ENCODE measurements around the gene JAKMIP2. TPM values are rescaled to one million over a fixed set of nuclear protein-coding genes. Genes with fewer than 3 reads are reported as not detected.

JAKMIP2 gene
- total and polyA plus RNA-seq, 2 donors (not counting 3 experiments of a cell fraction or from before 2014, with no cell fraction given) = not detected

DNA sequence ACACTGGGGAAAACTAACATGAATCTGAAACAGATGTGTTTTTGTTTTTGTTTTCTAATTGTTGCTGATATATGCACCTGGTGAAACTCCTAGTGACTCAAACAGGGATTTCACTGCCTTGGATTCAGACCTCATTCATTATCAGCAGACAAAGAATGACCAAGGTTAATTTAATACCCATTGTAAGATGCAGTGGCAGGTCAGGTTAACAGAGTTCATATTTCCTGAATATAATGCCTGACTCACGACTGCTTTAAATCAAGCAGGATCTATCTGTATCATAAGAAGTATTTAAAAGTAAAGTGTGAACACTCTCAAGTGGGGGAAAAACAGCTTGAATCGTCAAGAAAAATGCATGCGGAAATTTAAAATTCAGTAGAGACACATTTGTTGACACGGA lies 5.5 kb downstream of the JAKMIP2 start:
- POLR2A ChIA-PET = no interaction called here
- Histone ChIP-seq H2AFZ (ENCODE audit: low read depth, low read length) (no peak overlapping the region), H3K4me2 (ENCODE audit: insufficient read depth, low read length) (no peak overlapping the region), H3K27ac (ENCODE audit: insufficient read depth, low read depth, low read length) (no peak overlapping the region), H3K4me1 (ENCODE audit: control insufficient read depth, extremely low read depth, insufficient read depth, low read length) (peaks cover 6% of the 10 kb centered on the region), H3K9ac (replicated peaks; ENCODE audit: extremely low read depth, insufficient read depth, low read length) (no peak overlapping the region), H3K36me3 (ENCODE audit: control insufficient read depth in 2 of 2, extremely low read depth in 1 of 2, insufficient read depth in 2 of 2, low read length in 2 of 2) (no peaks in the 10 kb centered on the region), H3K9me3 (replicated peaks; ENCODE audit: control insufficient read depth, insufficient read depth, low read length) (no peaks in the 10 kb centered on the region), H3K27me3 (ENCODE audit: control insufficient read depth in 2 of 2, insufficient read depth in 2 of 2, low read length in 2 of 2) (peaks cover 5 to 34% of the 10 kb centered on the region in 2 experiments), H3K79me2 (ENCODE audit: control insufficient read depth, insufficient read depth, low read length) (no peaks in the 10 kb centered on the region), H3K9me1 (replicated peaks; ENCODE audit: control insufficient read depth, extremely low read depth, insufficient read depth, low read length) (no peaks in the 10 kb centered on the region), H4K20me1 (replicated peaks; ENCODE audit: control insufficient read depth, extremely low read depth, insufficient read depth, low read length) (no peaks in the 10 kb centered on the region), H3K4me3 (replicated peaks in 1 of 3; ENCODE audit: insufficient read depth in 1 of 3, low read depth in 1 of 3, low read length in 3 of 3) (no peak overlapping the region)
- FAIRE-seq (peak; percentile 55), DNase-seq (ENCODE audit: low read depth, low spot score) (peak; percentile 67)
- dilution Hi-C loops (cut with MboI; ENCODE audit: extremely low pct_ligation_motif_present, low sequenced_read_pairs) = no loop called here
- intact Hi-C loops (cut with micrococcal nuclease) = no loop called here
- no peak for TF ChIP-seq FOS (IDR thresholded peaks at IDR 0.05; ENCODE audit: borderline replicate concordance, insufficient read depth, low read length)
- peak; percentile 43 for TF ChIP-seq GATA2 (IDR thresholded peaks at IDR 0.05; ENCODE audit: insufficient read depth, insufficient read length, low read depth, low read length)
- BruUV-seq (replicated peaks) = no TSS peak
- CTCF ChIA-PET = interaction anchor here (0.6 kb wide), 1 partner anchor 46 kb away, joined by 3 read pairs; no protein-coding TSS in a partner anchor

DNA sequence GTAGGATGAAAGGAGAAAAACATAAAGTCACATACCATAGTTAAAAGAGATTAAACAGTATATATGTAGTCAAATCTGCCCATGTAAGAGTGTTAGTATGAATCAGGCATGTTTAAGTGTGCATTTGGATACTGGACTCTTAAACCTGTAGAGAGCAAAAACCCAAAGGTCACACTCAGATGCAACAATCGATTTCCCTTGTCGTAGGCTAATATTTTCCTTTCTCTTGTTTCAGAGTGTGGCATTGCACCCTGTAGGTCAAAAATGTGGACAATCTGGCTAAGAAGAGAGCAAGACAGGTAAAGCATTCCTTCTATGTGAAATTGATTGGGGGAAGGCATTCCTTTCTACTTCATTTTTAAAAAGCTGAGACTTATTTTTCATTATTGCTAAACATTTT lies 8.9 kb downstream of the JAKMIP2 start:
- H4K20me1 ChIP-seq (replicated peaks; ENCODE audit: control insufficient read depth, extremely low read depth, insufficient read depth, low read length) = no peaks in the 10 kb centered on the region
- dilution Hi-C loops (cut with MboI; ENCODE audit: extremely low pct_ligation_motif_present, low sequenced_read_pairs) = no loop called here
- H3K9me3 ChIP-seq (replicated peaks; ENCODE audit: control insufficient read depth, insufficient read depth, low read length) = no peaks in the 10 kb centered on the region
- intact Hi-C loops (cut with micrococcal nuclease) = no loop called here
- no peak overlapping the region for H3K4me2 ChIP-seq (ENCODE audit: insufficient read depth, low read length)
- no peak overlapping the region for H3K9ac ChIP-seq (replicated peaks; ENCODE audit: extremely low read depth, insufficient read depth, low read length)
- no peak overlapping the region for H3K4me3 ChIP-seq (replicated peaks in 1 of 3; ENCODE audit: insufficient read depth in 1 of 3, low read depth in 1 of 3, low read length in 3 of 3)
- BruUV-seq (replicated peaks) = no TSS peak
- no peak overlapping the region for H3K27ac ChIP-seq (ENCODE audit: insufficient read depth, low read depth, low read length)
- ChIA-PET POLR2A (no interaction called here), CTCF (no interaction called here)
- no peak overlapping the region for H2AFZ ChIP-seq (ENCODE audit: low read depth, low read length)
- H3K9me1 ChIP-seq (replicated peaks; ENCODE audit: control insufficient read depth, extremely low read depth, insufficient read depth, low read length) = no peaks in the 10 kb centered on the region
- DNase-seq (ENCODE audit: low read depth, low spot score) = no peak
- no peaks in the 10 kb centered on the region for H3K36me3 ChIP-seq (ENCODE audit: control insufficient read depth in 2 of 2, extremely low read depth in 1 of 2, insufficient read depth in 2 of 2, low read length in 2 of 2)
- H3K4me1 ChIP-seq (ENCODE audit: control insufficient read depth, extremely low read depth, insufficient read depth, low read length) = peaks cover 6% of the 10 kb centered on the region
- no peaks in the 10 kb centered on the region for H3K79me2 ChIP-seq (ENCODE audit: control insufficient read depth, insufficient read depth, low read length)
- no peak for FAIRE-seq
- no peak for TF ChIP-seq MYC (IDR thresholded peaks at IDR 0.05; ENCODE audit: low read depth, low read length)
- TF ChIP-seq POLR2AphosphoS5 (IDR thresholded peaks at IDR 0.05; ENCODE audit: insufficient read depth, low read depth, low read length) = no peak
- TF ChIP-seq CTCF (IDR thresholded peaks at IDR 0.05; ENCODE audit: extremely low read depth in 1 of 2, insufficient read depth in 1 of 2, low read depth in 1 of 2, low read length in 2 of 2) = no peak
- H3K27me3 ChIP-seq (ENCODE audit: control insufficient read depth in 2 of 2, insufficient read depth in 2 of 2, low read length in 2 of 2) = peaks cover 4 to 11% of the 10 kb centered on the region in 2 experiments
